OCI-LY1 (cell line): Measurements from ENCODE around the gene CEP44.

ENCODE experiments used
- H2AFZ ChIP-seq: fragments of 200-600 bp; sonication (generic), shearing (Covaris generic); 2 replicates; pipeline ENCODE4 v1.6.0; 2014; ENCODE audit warnings: antibody characterized with exemption, mild to moderate bottlenecking, low read length
- H3F3A ChIP-seq: fragments of 200-600 bp; sonication (generic), shearing (Covaris generic); 2 replicates; pipeline ENCODE4 v1.6.0; 2014; ENCODE audit warnings: mild to moderate bottlenecking, antibody characterized with exemption, low read length, moderate library complexity; ENCODE audit not compliant: insufficient read depth
- H3K27ac ChIP-seq: fragments of 200-600 bp; sonication (generic); 2 replicates; pipeline ENCODE4 v1.5.1; 2014; ENCODE audit warnings: low read length, mixed run types, mild to moderate bottlenecking, low read depth; ENCODE audit not compliant: poor library complexity, severe bottlenecking
- H3K27me3 ChIP-seq: fragments of 200-600 bp; sonication (generic); 2 replicates; pipeline ENCODE4 v1.6.0; 2014; ENCODE audit warnings: antibody characterized with exemption, mild to moderate bottlenecking, low read length, moderate library complexity; ENCODE audit not compliant: insufficient read depth
- H3K36me3 ChIP-seq: fragments of 200-600 bp; sonication (generic); 2 replicates; pipeline ENCODE4 v1.6.1; 2014; ENCODE audit warnings: mild to moderate bottlenecking, antibody characterized with exemption, low read length, moderate library complexity, mixed read lengths; ENCODE audit not compliant: insufficient read depth
- H3K4me1 ChIP-seq: fragments of 200-600 bp; sonication (generic); 2 replicates; pipeline ENCODE4 v1.5.1; 2014; ENCODE audit warnings: mild to moderate bottlenecking, low read length, moderate library complexity; ENCODE audit not compliant: insufficient read depth, severe bottlenecking
- H3K4me2 ChIP-seq: fragments of 200-600 bp; sonication (generic), shearing (Covaris generic); 2 replicates; pipeline ENCODE4 v1.6.1; 2014; ENCODE audit warnings: low read length
- H3K4me3 ChIP-seq: fragments of 200-600 bp; sonication (generic); 2 replicates; pipeline ENCODE4 v1.5.1; 2014; ENCODE audit warnings: low read length, low read depth, mild to moderate bottlenecking, mixed read lengths; ENCODE audit not compliant: poor library complexity, severe bottlenecking
- H3K79me2 ChIP-seq: fragments of 200-600 bp; shearing (Covaris generic); 2 replicates; pipeline ENCODE4 v1.6.1; 2016; ENCODE audit warnings: mixed run types, low read length, mixed read lengths; ENCODE audit not compliant: insufficient read depth
- H3K9ac ChIP-seq: fragments of 200-600 bp; sonication (generic), shearing (Covaris generic); 2 replicates; pipeline ENCODE4 v1.6.1; 2014; ENCODE audit warnings: mild to moderate bottlenecking, low read length, mixed read lengths
- H3K9me2 ChIP-seq: fragments of 200-600 bp; sonication (generic), shearing (Covaris generic); 2 replicates; pipeline ENCODE4 v1.6.1; 2014; ENCODE audit warnings: low read depth, mild to moderate bottlenecking, low read length, mixed read lengths
- H3K9me3 ChIP-seq: fragments of 200-600 bp; shearing (Covaris generic); 2 replicates; pipeline ENCODE4 v1.6.1; 2014; ENCODE audit warnings: low read length, mixed read lengths
- H4K20me1 ChIP-seq: fragments of 200-600 bp; sonication (generic), shearing (Covaris generic); 2 replicates; pipeline ENCODE4 v1.6.0; 2016; ENCODE audit warnings: mild to moderate bottlenecking, low read length; ENCODE audit not compliant: insufficient read depth
- EZH2 ChIP-seq: fragments of 200-600 bp; sonication (generic), shearing (Covaris generic); IDR thresholded peaks from 2 replicates; pipeline ENCODE4 v1.8.0; 2017; ENCODE audit warnings: borderline replicate concordance, mixed run types, mild to moderate bottlenecking, antibody characterized with exemption, low read length, moderate library complexity, mixed read lengths
- TF ChIP-seq, protein P1 (sequence below): fragments of 200-600 bp; sonication (generic), shearing (Covaris generic); IDR thresholded peaks from 2 replicates; pipeline ENCODE4 v1.5.1; 2017; ENCODE audit warnings: mild to moderate bottlenecking, antibody characterized with exemption, low read length, moderate library complexity, mixed read lengths

Gene CEP44

DNA sequence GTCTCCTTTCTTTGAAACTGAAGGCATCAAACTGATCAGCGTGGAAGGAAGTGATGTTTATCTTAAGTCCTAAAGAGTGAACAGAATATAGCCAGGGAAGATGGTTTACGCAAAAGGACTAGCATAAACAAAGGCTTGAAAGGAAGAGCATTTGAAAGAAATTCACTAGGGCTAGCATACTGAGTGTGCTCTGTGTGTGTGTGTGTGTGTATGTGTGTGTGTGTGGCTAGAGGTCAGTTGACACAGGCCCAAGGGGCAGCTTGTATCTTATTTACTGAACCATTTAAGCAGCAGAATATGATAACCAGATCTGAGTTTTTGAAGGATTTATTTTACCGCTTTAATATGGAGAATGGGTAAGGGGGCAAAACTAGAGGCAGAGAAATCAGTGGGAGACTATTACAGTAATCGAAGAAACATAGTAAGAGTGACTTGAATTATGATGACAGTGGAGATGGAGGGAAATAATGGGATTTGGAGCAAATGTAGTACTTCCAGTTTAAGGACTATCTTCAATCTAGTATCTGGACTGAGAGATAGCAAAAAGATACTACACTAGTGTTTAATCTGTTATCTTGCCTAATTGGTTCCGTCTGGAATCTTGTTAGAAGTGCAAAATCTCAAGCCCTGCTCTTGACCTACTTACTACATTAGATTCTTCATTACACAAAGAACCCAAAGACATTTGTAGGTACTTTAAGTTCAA is 36.9 kb downstream of the CEP44 start:
- Histone ChIP-seq H3K4me3 (no peak overlapping the region), H4K20me1 (no peaks in the 10 kb centered on the region), H3K36me3 (peaks cover 18% of the 10 kb centered on the region; the same call in 1 of the 2 replicates), H3K4me1 (peaks cover 4% of the 10 kb centered on the region), H3K9me2 (no peaks in the 10 kb centered on the region), H3K4me2 (no peak overlapping the region), H3K79me2 (no peaks in the 10 kb centered on the region), H3K9me3 (no peaks in the 10 kb centered on the region), H3K27me3 (no peaks in the 10 kb centered on the region), H3K9ac (no peak overlapping the region), H2AFZ (no peak overlapping the region), H3K27ac (no peak overlapping the region), H3F3A (no peaks in the 10 kb centered on the region)
- TF ChIP-seq, protein P1, sequence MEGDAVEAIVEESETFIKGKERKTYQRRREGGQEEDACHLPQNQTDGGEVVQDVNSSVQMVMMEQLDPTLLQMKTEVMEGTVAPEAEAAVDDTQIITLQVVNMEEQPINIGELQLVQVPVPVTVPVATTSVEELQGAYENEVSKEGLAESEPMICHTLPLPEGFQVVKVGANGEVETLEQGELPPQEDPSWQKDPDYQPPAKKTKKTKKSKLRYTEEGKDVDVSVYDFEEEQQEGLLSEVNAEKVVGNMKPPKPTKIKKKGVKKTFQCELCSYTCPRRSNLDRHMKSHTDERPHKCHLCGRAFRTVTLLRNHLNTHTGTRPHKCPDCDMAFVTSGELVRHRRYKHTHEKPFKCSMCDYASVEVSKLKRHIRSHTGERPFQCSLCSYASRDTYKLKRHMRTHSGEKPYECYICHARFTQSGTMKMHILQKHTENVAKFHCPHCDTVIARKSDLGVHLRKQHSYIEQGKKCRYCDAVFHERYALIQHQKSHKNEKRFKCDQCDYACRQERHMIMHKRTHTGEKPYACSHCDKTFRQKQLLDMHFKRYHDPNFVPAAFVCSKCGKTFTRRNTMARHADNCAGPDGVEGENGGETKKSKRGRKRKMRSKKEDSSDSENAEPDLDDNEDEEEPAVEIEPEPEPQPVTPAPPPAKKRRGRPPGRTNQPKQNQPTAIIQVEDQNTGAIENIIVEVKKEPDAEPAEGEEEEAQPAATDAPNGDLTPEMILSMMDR: no peak
- no peak for TF ChIP-seq EZH2

DNA sequence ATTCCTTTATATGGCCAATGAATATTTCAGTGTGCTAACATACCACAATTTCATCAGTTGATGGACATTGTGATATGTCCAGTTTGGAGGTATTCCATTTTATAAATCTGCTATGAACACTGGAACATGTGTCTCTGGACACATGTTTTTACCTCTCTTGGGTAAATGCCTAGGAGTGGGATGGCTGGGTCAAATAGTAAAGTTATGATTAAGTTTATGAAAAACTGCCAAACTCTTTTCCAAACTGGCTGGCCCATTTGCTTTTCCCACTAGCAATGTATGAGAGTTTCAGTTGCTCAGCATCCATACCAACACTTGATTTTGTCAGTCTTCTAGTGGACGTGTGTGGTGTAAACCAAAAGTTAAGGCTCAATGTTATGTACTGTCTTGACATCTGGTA is 40.5 kb downstream of the CEP44 start:
- Histone ChIP-seq H3K9me3 (no peaks in the 10 kb centered on the region), H3K4me3 (no peak overlapping the region), H3F3A (no peaks in the 10 kb centered on the region), H2AFZ (no peak overlapping the region), H3K79me2 (no peaks in the 10 kb centered on the region), H3K27me3 (no peaks in the 10 kb centered on the region), H3K27ac (no peak overlapping the region), H3K4me2 (no peak overlapping the region), H3K4me1 (no peaks in the 10 kb centered on the region), H4K20me1 (no peaks in the 10 kb centered on the region), H3K9ac (no peak overlapping the region), H3K9me2 (no peaks in the 10 kb centered on the region), H3K36me3 (peaks cover 3% of the 10 kb centered on the region; the same call in 1 of the 2 replicates)
- TF ChIP-seq EZH2: no peak
- TF ChIP-seq, protein P1: no peak

DNA sequence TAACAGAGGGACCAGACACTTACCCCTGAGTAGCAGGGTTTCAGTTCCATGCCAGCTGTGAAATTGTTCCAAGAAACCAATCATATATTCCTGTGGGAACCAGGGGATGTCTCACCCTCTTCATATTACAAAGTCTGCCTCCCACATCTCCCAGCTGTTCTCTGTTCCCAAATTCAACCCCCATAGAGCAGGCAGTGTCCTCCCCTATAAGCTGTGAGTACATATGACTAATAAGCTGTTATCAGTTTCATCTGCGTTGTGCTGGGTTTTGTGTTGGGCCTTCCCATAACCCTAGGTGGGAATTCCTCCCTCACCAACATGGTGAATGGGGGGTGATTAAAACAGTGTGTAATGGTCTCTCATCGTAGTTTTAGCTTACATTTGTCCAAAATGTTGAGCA is 41.0 kb downstream of the CEP44 start:
- no peaks in the 10 kb centered on the region for H3K27me3 ChIP-seq
- H3K9me2 ChIP-seq: no peaks in the 10 kb centered on the region
- no peaks in the 10 kb centered on the region for H3K9me3 ChIP-seq
- H4K20me1 ChIP-seq: no peaks in the 10 kb centered on the region
- H3K4me2 ChIP-seq: no peak overlapping the region
- TF ChIP-seq, protein P1: no peak
- no peak for TF ChIP-seq EZH2
- H2AFZ ChIP-seq: no peak overlapping the region
- H3K4me3 ChIP-seq: no peak overlapping the region
- no peaks in the 10 kb centered on the region for H3F3A ChIP-seq
- no peak overlapping the region for H3K9ac ChIP-seq
- no peak overlapping the region for H3K27ac ChIP-seq
- H3K36me3 ChIP-seq: peaks cover 2% of the 10 kb centered on the region; the same call in 1 of the 2 replicates
- H3K4me1 ChIP-seq: no peaks in the 10 kb centered on the region
- H3K79me2 ChIP-seq: no peaks in the 10 kb centered on the region
